Fibroblast of skin of scalp (primary cell): ENCODE data around the gene SH3BP5.

Experiments used
- DNase-seq: peaks from one replicate; pipeline ENCODE4 v3.0.0-alpha.2; 2013

The SH3BP5 gene

DNA sequence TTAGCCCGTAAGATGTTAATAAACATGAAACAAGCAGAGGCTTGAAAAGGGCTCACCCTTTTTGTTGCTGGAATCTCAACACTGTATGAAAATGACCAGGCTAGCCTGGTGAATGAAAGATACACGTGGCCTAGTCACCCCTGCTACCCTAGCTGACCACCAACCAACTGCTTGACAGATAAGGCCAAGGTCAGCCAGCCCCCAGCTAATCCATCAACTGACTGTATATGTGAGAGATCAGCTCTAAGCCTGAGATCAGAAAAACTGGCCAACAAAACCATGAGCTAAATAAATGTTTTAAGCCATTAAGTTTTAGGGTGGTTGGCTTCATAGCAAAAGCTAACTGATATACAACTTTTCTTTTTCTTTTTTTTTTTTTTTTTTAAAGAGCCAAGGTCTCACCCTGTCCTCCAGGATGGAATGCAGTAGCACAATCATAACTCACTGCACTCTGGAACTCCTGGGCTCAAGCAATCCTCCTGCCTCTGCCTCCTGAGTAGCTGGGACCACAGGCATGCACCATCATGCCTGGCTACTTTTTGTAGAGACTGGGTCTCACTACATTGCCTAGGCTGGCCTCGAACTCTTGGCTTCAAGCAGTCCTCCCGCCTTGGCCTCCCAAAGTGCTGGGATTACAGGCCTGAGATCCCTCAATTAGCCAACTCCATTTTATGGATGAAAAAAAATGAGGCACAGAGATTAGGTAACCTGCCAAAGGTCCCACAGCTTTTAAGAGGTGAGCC is 34.6 kb downstream of the SH3BP5 start:
- no peak for DNase-seq

DNA sequence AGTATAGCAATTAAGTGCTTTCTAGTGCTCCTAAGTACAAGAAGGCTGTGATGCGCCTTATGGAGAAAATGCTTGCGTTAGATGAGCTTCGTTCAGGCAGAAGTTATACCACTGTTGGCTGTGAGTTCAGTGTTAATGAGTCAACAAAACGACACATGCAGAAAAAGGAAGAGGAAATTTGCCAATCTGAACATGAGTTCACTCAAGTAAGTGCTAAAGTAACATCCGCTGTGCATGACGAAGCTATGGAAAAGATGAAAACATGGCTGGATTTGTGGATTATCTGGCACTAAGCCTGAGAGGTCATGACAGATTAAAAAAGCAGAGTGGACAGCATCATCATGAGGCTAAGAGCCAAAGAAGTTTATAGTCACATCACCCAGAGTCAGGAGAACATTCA is 36.9 kb downstream of the SH3BP5 start:
- peak; percentile 37 for DNase-seq

DNA sequence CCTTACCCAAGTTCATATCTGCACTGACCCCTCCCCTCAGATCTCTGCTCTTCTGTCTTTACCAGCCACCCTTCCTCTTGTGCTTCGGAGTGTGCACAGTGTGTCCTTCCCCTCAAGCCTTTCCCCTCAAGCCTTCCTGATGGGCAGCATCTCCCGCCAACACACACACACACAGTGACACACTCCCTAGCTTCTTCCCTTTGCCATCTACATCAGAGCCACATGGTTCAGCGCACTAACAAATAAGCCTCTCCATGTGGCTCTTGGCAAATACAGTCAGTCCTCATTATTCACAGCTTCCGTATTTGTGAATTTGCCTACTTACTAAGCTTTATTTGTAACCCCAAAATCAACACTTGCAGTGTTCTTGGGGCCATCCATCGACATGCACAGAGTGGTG is 37.5 kb downstream of the SH3BP5 start:
- DNase-seq: no peak

DNA sequence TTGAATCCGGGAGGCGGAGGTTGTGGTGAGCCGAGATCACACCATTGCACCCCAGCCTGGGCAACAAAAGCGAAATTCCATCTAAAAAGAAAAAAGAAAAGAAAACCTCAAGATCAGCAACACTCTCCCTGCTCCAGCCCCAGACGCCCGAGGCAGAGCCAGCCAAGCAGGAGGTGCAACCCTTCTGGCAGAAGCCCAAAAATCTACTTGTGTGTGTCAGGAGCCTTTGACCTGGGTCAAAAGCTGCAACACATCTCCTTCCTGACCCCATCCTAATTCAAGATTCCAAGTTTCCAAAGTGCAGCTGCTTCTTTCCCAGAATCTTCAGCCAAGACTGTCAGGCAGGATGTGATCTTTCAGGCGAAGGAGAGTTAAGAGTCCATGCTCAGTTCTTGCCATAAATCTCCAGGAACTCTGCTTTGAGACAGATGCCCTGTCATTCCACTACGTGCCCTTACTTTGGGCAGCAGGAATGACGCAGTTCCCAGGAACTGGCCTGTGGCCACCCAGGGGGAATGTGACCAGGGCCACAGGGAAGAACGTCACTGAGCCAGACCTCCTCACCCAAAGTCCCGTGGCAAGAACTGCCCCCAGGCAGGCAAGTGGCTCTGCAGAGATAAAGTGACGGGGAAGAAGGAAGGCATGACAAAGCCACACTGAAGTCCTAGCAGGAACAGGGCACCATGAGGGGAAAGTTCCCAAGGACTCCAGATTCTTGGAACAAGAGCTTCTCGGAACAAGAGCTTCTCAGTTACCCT is 39.4 kb downstream of the SH3BP5 start:
- no peak for DNase-seq

DNA sequence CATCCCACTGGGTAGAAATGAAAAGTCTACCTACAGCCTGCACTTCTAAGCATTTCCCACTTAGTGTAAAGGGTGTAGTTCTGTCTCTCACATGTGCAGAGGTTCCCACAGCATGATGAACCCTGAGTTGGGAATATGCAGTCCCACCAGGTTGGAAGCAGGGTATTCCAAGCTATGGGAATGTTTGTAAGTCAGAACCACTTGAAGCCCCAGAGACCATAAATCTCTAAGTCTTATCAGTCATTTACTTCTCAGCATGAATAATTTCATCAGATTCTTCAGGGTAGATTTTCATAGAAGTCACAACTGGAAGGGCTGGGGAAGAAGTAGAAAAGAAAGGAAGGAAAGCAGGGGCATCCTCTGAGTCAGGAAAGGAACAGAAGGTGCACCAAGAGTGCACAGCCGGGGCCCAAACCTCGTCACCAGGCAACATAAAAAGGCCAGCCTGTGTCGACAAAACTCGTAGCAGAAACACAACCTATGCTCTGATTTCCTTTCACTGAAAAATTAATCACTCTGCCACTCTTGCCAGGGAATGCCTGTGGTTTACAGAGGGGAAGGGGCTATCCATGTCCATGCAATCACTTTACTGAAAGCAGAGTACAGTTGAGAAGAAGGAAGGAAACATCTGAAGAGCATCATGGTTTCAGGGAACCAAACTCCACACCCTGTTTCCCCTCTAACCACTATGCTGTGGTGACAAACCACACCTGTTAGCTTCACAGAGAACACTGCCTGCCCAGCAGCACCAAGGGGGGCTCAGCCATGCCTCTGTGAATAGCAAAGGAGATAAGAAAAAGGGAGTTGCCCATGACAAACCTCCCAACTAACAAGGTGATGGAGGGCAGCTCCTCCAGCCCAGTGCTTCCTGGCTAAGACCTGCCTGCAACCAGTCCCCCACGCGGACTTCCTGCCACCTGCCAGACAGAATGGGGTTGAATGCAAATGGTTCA is 40.5 kb downstream of the SH3BP5 start:
- peak; percentile 35 for DNase-seq

DNA sequence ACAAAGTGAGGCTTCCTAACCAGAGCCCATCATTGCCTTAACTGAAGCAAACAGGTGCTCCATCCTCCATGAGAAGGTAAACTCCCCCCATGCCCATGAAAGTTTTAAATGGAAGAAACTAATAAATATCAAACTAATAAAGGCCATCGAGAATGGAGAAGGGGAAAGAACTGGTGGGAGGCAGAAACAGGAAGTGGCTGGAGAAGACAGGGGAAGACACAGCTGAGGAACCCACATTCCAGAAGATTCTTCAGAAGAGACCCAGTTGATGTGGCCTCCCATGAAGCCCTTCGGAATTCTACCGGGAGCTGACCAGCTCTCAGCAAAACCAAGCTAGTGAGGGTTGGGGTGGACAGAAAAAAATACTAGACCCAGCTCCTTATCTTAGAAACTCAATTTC is 41.6 kb downstream of the SH3BP5 start:
- no peak for DNase-seq

DNA sequence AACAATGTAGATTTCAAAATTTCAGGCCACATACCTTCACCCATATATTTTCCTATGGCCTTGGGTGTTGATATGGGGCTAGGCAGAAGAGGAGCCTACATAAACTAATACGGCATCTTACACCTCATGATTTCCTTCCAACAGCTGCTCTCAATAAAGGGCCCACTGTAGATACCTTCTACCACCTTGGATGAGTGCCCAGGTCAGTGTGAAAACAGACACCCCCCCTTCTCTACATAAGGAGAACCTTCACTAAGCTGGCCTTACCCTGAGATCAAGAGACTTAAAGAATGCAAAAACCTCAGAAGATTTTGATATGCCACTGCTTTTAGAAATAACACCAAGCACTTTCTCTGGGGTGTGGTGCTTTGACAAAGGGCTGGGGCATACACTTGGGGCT is 42.7 kb downstream of the SH3BP5 start:
- DNase-seq: no peak

DNA sequence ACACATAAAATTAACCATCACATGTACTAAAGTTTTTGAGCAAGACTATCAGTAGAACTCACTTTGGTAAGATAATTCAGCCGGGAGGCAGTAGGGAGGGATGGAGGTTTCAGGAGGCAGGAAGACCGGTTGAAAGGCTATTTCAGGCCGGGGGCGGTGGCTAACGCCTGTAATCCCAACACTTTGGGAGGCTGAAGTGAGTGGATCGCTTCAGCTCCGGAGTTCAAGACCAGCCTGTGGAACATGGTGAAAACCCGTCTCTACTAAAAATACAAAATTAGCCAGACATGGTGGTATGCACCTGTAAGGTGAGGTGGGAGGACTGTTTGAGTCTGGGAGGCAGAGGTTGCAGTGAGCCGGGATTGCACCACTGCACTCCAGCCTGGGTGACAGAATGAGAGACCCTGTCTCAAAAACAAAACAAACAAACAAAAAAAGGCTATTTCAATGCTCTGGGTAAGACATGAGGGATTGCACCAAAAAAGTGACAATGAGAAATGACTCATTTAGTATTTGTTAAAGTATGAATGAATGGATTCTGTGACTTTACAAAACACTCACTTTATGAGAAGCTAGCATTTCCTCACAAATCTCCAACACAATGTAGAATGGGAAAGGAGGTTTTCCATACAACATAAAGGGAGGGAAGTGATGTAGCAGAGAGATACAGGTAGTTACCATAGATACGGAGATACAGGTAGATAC is 43.9 kb downstream of the SH3BP5 start:
- no peak for DNase-seq

DNA sequence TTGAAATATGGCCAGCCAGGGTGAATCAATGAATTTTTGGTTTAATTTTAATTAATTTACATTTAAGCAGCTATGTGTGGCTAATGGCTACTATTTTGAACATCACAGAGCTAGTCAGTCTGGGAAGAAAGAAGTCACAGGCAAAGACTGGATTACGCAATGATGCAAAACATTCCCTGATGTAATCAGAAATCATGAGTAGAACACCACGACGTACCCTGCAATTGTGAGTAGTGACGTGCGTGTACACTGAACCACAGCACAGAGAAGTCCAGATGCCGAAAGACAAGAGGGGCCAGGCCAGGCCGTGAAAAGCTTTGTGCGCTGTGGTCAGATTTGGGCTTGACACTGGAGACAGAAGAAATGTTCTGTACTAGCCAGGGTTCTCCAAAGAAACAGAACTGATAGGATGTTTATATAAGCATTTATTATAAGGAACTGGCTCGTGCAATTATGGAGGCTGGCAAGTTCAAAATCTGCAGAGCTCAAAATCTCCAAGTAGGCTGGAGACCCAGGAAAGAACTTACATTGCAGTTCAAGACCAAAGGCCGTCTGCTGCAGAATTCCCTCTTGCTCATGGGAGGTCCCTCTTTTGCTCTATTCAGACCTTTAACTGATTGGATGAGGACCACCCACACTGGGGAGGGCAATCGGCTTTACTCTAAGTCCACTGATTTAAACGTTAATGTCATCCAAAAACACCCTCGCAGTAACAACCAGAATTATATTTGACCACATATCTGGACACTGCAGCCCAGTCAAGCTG is 44.6 kb downstream of the SH3BP5 start:
- DNase-seq: peak; percentile 61

DNA sequence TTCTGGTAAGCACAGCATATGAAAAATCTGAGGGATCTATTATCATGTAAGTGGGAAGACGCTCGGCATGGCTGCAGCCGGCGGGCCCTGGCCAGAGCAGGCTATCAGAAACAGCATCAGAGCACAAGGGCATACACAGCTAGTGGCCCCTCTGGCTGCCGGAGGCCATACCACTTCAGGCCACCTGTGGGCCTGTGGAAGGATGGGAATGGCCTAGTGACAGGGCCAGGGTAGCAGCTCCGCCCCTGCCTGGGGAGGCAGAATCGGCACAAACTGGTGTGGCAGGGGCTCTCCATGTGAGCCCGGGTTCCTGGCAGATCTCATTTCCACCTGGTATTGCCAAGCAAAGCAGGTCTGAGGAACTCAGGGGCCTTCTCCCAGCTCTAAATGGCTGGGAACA is 46.4 kb downstream of the SH3BP5 start:
- DNase-seq: no peak

DNA sequence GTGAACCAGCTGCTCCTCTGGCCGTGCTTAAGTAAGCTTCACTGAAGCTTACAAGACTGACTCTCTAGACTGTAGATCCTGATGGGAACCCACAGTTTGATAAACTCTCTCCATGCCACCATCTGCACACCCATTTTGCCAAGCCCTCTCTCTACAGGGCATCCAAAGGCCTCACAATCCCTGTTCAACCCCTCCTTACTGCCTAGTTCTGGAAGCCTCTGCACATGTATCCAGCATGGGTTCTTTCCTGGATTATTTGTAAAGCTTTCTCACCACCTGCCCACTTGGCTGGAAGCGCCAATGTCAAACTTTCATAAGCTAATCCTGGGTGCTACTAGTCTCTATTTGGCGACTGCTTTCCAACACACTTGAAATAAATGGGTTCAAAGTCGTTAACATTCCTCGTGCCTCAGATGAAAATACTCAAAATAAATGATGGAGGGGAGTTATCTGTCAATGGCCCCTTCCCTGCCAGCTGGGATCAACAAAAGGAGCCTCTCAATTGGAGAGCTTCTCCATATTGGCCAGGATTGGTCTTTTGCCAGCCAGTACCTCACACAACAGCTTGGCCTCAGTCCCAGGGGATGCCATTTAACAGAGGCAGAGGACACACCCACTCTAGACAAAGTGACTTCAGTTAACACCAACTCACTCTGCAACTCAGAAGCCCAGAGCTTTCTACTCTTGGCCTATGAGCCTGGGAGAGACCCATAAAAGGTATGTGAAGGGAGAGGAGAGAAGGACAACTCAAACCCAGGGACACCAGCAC is 48.1 kb downstream of the SH3BP5 start:
- DNase-seq: peak; percentile 35

DNA sequence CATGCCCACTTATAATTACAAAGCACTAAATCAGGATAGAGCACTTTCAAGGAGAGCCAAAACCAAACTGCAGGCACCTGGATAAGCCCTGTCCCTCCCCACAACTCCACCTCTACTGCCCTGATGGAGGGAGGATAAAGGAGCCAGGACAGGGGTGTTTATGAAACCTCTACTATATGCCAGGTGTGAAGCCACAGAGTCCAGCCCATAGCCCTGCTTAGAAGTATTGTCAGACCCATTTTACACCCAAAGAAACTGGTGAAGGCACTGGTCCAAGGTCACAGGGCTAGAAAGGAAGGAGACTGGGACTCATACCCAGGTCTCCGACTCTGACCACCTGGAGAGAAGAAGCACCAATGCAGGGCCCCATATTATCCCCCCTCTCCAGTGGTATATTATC is 48.7 kb downstream of the SH3BP5 start:
- DNase-seq: no peak

DNA sequence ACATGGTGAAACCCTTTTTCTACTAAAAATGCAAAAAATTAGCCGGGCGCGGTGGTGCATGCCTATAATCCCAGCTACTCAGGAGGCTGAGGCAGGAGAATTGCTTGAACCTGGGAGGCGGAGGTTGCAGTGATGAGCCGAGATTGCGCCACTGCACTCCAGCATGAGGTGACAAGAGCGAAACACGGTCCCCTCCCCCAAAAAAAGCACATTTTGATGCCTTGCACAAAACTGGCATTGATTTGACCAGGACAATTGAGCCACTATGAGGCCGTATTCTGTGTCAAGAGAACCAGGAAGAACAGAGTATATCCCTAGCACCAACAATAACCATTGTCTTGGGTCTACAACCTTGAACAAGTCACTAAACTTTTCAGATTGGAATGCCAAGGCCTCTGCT is 50.6 kb downstream of the SH3BP5 start:
- DNase-seq: no peak

DNA sequence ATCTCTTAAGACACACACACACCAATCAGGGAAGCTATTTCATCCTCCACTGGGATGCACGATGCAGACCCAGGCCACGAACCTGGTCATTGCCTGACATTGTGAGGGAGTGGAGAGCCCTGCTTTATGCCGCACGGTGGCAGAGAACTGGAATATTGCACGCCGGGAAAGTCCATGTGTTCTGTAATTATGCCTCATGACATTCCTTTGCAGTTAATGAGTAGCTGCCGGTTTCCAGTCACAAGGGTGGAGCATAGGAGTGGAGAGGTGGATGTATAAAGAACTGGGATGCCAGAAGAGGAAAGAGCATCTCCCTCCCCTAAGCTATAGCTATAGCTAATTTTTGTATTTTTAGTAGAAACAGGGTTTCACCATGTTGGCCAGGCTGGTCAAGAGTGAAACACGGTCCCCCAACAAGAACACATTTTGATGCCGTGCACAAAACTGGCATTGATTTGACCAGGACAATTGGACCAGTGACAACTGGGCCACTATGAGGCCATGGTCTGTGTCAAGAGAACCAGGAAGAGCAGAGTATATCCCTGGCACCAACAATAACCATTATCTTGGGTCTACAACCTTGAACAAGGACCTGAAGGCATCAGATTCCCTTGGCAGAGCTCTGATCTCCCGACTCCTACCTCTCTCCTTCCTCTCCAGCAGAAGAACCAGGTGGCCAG is 51.4 kb downstream of the SH3BP5 start:
- DNase-seq: no peak

DNA sequence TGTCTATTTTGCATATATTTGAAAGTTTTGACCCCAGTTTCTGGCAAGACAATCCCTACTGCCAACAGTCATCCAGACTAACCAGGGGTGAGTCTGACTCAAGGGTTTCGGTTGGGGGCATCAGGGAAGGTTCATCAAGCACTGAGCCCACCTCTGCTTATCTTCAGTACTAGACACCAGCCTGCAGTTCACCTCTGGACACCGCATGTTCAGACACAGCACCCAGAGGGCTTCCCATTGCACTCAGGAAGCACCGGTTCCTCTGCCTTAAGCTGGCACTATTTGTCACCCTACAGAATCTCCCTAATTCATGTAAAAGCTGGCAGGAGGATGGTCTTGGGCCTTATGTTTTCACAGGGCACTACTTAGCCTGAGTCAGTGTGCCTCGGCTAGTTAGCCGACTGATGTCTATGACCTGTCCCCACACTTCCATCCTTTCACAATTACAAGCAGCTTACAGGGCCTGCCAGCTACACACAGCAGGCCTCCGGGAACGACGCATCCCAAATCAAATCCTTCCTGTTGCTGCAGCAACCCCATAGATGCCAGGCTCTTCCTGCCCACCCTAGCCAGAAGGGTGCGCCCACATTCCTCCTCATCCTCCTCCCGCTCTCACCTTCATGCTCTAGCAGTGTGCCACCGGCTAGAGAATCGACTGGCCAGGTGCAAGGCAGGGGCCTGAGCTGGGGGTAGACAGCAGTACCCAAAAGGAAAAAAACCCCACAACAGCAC is 52.5 kb downstream of the SH3BP5 start:
- no peak for DNase-seq

DNA sequence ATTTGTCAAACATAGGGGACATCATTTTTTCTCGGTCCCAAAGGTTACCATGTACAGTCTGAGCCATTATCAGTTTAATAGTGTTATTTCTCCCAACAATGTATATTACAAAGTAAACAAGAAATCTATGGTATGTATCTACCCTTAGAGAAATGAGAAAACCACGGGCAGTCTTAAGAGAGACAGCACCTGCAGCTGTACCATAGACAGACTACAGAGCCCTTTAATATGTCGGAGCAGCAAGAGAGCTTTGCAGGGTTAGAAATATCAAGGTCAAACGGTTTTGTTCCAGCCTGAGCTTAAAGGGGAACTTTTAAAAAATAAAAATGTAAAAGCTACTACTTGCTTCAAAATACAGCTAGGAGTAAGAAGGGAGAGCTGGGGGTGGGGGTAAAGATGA is 53.2 kb downstream of the SH3BP5 start:
- DNase-seq: no peak

DNA sequence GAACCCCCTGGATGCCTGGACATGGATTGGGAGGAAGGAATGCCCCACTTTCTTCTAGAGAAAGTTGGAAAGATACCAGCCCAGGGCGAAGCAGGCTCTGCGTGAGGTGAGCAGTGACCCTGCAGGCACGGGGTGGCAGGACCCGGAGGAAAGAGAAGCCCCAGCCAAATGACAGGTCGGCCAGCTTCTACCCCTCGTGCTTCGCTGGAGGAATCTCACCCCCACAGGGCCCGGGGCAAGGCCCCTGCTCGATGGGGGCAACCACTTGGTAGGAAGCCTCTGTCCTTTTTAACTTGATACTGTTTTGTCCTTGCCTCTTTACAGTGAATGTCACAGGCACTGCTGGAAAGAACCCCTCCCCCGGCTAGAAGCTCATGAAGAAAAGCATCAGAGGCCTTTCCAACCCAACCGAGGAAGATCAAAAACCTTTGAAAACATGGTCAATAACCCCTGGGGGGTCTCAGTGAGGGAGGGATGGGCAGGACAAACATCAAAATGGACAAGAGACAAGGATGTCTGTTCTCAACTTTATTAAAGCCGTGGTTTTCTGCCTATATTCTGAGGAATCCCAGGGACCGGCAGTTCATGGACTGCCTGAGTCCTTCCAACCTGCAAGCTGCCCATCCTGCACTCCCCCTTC is 54.4 kb downstream of the SH3BP5 start:
- no peak for DNase-seq

DNA sequence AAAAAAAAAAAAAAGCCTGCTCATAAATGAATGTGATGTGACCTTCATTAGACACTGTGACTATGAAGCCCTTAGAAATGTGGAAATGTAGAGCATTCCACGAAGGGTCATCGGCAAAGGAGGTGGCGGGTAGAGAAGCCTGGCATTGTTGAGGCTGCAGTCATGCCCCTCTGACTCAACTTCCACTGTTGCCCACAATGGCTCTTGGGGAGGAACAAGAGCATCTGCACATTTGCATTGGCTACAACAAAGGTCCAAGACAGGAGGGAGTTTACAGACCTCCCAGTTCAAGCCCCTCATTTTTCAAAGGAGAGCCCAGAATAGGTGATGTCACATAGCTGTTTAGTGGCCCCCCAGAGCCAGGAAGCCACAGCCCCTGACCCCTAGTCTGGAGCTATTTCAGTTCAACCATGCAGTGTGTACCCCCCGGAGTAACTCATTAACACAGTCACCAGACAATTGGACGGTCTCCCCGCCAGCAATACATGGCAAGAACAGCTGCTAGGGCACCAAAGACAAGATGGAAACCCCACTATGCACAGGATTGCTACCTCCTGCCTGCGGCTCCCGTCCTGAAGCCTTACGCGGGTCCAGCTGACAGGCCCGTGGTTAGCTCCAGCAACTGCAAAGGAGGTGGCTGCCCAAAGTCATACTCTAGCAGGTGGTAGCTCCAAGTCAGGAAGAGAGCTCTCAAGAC is 56.2 kb downstream of the SH3BP5 start:
- DNase-seq: peak; percentile 38
